ENCODE data around the gene SZT2.
"Not testable (repeated sequence)": the region's sequence is repeated elsewhere in the genome, so short reads cannot be mapped to it uniquely, and the experiment has no call there.

The SZT2 gene

DNA sequence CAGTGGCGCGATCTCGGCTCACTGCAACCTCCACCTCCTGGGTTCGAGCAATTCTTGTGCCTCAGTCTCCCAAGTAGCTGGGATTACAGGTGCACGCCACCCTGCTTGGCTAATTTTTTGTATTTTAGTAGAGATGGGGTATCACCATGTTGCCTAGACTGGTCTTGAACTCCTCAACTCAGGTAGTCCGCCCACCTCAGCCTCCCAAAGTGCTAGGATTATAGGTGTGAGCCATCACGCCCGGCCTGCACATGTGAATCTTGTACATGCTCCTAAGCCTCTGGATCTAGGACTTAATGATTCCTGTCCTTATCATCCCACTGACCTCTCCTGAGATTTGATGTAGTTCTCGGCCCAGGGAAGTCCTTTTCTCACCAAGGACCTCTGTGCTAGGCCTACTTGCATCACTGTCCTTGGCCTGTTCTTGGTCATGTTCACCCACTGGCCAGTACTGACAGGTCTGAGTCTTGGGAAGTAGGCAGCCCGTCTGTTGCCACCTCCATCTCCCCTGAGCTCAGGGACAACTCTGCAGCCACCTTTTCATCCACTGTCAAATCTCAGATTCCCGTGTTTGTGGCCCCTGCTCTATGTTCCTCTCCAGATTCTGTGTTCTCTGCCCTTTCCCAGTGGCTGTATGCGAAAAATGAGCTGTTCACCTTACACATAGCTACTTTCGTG lies 54.6 kb downstream of the SZT2 start:
- DNase-seq = no peak

GRCh38 chr1:43444836-43445235 lies 55.1 kb downstream of the SZT2 start:
- no peak for DNase-seq

DNA sequence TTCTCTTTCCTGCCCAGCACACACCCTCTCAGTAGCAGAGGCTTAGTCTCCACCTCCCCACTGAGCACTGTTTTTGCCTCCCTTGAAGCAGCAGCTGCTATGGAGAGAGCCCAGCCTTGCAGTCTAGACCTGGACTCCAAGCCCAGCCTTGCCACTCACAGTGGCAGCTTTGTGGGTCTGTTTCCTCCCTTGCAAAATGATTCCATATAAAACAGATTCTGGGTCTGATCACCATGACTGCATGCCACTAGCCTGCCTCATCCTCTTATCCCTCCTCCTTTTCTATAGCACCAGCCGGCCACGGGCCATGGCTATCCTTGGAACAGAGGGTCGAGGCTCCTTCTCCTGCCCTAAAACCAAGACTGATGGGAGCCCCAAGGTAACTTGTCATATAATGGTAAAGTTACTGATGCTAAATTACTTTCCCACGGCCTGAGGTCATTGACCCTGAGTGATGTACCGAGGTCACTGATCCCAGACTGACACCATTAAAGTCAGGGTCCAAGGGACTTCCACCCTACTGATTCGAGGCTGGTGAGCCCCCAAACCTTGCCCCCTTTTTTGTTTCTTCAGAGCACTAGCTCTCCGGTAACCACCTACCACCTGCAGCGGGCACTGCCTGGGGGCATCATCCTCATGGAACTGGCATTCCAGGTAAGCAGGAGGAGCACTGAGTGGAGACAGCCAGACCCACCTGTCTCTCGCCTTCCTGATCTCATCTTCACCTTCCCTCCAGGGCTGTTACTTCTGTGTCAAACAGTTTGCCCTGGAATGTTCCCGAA lies 56.1 kb downstream of the SZT2 start:
- DNase-seq = no peak

DNA sequence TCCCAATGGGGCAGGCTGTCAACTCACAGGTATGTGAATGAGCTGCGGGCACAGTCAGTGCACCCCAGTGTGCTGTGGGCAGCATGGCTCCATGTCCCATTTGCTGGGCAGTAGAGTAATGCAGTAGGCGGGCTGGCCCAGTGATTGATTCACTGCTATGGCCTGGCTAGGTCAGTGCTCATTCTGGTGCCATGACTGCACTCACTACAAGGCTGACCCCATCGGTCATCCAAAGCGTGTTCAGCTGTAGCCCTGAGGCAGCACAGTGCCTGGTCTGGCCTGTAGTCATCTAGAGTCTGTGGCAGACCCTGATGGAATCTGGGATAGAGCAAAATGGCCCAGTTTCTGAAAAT lies 56.7 kb downstream of the SZT2 start:
- DNase-seq = no peak

DNA sequence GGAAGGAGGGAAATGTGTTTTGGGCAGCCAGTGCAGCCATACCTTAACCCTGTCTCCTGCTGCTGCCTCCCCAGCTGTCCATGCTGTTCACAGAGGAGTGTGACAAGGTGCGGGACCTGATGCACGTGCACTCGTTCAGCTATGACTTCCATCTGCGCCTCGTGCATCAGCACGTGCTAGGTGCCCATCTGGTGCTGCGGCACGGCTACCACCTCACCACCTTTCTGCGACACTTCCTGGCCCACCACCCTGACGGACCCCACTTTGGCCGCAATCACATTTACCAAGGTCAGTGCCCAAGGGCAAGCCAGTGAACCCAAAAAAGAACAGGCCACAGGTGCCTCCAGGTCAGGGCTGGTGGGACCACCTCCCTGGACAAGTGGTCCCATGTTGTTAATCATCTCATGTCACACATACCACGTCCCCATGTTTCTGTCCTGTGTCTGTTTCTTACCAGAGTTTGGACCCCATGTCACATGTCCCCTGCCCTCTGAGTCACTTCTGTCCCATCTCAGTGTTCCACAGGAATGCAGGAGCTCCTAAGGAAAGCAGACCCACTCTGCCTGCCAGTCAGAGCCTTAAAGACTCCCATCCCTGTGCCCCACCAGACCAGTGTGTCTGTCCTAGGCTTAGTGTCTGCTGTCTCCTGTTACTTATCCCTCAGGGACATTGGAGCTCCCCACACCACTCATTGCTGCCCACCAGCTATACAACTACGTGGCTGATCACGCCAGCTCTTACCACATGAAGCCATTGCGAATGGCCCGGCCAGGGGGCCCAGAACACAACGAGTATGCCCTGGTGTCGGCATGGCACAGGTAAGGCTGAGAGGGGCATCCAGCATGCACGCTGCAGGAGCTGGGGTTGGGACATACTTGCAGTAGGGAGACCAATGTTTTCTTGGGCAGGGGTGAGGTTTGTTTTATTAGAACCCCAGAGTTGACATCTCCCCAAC lies 57.5 kb downstream of the SZT2 start:
- DNase-seq = no peak

DNA sequence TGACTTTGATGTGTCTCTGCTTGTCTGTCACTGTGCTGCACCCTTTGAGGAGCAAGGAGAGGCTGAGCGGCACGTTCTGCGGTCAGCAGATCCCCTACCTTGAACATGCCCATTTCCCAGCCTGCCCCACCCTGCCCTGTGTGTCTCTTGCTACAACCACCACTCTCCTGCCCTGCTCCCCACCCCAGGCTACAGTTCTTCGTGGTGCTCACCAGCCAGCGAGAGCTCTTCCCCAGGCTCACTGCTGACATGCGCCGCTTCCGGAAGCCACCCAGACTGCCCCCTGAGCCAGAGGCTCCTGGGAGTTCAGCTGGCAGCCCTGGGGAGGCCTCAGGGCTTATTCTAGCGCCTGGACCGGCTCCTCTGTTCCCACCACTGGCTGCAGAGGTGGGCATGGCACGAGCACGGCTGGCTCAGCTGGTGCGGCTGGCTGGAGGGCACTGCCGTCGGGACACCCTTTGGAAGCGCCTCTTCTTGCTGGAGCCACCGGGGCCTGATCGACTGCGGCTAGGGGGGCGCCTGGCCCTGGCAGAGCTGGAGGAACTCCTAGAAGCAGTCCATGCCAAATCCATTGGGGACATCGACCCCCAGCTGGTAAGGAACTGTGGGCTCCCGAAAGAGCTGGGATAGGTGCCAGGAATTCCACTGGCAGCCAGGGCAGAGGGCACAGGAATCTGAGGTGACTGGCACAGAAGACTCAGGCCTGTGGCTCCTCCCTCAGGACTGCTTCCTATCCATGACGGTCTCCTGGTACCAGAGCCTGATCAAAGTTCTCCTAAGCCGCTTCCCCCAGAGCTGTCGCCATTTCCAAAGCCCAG lies 58.4 kb downstream of the SZT2 start:
- no peak for DNase-seq

- DNase-seq = no peak
Observed at GRCh38 chr1:43448955-43449707, 59.4 kb downstream of the SZT2 start.

DNA sequence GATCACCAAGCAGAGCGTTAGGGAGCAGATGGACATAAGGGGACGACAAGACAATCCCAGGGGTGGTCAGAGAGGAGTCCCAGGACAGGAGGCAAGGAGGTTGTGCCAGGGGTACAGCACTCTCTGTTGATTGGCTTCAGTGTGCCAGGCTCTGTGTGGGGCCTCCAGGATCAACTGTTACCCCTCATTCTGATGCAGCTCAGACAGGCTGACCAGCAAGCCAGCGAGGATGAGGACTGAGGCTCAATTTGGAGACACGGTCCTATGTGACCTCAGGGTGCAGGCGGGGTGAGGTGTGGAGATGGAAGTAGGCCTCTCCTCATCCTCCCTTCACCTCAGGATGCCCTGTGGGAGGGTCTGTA lies 60.0 kb downstream of the SZT2 start:
- DNase-seq = no peak

DNA sequence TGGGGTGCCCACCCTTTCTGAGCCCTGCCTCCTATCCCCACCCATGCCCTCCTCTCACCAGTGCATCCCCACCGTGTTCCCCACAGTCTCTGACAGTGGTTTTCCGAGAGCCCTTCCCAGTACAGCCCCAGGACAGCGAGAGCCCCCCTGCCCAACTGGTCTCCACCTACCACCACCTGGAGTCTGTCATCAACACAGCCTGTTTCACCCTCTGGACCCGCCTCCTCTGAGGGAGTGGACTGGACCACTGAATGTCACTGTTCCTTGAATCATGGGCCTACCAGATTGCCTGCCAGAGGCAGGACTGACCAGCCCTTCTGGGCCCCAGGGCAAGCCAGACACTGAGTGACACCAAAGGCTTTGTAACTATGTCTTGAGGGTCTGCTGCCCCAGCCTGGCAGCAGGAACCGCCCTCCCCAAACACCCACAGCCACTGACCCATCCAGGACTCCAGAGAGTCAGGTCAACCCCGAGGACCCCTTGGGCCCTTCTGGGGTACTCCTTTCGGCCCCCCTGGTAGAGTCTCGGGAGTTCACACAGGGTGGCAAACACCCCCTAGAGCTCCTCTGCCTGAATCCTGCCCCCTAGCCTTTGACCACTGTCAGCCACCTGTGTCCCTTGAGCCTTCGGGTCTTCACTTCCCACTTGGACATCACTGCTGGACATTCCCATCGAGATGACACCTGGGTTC lies 60.7 kb downstream of the SZT2 start:
- DNase-seq = no peak

GRCh38 chr1:43451157-43451591 lies 61.5 kb downstream of the SZT2 start:
- DNase-seq = no peak

DNA sequence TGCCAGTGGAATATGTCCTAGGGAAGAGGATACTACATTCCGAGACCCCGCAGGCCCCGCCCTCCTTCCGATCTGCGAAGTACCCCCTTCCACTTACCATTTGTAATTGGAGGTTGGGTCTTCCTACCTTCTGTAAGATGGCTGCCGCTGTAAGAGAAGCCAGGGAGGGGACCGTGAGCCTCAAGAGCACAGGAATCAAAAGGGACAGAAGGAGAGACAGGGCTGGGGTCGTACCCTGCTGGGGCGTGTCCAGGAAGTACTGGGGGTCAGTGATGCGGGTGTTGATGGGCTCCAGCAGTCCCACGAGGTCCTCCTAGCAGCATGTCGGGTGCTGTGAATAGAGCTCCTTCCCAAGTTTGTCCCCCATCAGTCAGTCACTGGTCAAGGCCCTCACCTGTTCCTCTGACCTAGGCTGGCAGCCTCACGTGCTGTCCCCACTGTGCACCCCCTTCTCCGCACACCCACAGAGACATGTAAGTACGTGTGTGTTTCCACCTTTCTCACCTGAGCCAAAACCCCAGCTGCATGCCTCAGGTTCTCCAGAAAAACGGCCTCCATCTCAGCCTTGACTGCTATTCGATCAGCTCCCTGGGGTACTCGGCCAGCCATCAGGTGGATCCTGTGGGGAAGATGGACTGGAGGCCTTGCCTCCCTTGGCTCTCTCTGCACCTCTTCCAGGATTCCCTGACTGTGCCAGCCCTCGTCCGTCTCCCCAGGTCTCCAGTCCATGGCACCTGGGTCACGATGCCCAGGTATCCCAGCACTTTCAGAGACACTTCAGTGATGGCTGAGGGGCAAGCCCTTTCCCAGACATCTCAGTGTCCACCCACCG lies 62.2 kb downstream of the SZT2 start:
- no peak for DNase-seq

DNA sequence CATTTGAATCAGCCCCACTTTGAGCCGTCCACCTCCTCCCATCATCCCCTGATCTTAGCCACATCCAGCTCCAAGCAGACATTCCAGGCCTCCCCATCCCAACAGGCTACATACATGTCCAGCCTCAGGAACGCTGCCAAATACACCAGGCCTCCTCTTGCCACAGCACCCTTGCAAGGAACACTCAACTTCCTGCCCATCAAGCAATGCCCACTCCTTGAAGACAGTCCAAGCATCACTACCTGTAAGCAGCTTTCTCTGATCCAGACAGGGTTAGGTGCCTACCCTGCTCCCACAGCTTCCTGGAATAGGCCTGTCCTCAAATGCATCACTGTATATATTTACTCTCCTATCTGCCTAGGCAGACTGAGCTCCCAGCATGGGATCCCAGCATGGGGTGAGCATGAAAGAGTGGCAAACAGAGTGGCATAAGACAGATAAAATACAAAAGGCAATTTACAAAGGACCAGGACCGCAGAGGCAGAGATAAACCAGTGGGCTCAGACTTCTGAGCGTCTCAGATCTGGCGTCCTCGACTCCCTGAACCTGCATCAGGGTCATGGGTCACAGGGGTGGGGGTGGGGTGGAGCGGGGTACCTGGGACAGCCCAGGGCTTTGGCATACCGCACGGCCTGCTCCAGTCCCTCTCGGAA lies 63.2 kb downstream of the SZT2 start:
- DNase-seq = no peak

GRCh38 chr1:43453442-43454269 lies 64.0 kb downstream of the SZT2 start, which contains the start of gene HYI:
Gene HYI, minus strand, starts transcription at chr1:43453931. Its CDS starts 138 bp downstream, at chr1:43453793.
- peak; percentile 81 for DNase-seq

GRCh38 chr1:43454270-43455011 lies 64.7 kb downstream of the SZT2 start:
- DNase-seq = peak; percentile 46

DNA sequence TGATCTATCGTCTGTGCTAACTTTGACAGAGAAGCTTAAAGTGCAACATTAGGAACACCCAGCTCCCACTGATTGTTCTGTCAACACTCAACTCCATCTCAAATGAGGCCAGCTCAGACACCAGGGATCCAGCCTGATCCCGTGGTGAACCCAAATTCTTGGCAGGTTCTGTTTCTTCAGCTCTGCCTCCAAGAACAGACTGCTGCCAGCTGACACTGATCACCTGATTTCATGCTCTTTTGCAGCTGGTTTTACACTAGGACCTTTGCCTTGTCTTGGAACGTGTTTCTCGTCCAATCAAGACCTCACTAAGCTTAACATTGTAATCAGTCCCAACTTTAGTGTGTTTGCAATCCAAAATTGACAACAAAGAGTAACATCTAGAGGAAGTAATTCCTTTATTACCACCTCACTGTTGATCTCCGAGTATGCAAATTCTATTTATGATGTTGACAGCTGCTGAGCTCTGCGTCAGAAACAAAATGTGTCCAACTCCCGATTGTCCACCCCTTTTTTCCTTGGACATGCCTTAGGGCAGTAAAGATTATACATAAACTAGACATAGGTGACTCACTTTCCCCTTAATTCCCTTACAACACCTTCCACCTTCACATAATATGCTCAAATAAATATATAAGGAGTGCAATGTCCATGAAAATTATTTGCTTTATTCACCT lies 65.7 kb downstream of the SZT2 start:
- no peak for DNase-seq

GRCh38 chr1:43458379-43458778 lies 68.7 kb downstream of the SZT2 start:
- not testable (repeated sequence) for DNase-seq

DNA sequence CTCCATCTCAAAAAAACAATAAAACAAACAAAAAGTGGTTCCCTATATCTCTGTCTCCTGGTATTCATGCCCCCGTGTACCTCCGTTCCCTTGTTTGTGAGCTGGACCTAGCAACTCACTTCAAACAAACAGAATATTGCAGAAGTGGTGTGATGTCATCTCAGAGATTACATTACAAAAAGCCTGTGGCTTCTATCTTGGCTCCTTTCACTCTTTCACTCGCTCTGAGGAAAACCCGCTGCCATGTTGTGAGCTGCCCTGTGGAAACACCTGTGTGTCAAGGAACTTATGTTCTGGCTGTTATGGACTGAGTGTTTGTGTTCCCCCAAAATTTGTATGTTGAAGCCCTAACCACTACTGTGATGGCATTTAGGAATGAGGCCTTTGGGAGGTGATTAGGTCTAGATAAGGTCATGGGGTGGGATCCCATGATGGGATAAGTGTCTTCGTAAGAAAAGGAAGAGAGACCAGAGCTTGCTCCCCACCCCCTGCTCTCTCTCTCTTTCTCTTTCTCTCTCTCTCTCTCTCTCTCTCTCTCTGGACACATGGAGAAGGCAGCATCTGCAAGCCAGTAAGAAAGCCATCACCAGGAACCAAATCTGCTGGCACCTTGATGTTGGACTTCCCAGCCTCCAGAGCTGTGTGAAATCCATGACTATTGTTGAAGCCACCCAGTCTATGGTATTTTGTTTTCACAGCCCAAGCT lies 71.4 kb downstream of the SZT2 start:
- no peak for DNase-seq

Measured in RPMI8226 (cell line).